DND-41 (cell line): ENCODE data around the gene RAB4A.

Source experiments
- ATAC-seq: fragments of 200-7000 bp; cut with Tn5 transposase; 3 replicates; pipeline ENCODE4 v1.9.1; 2021; ENCODE audit warnings: low read depth; ENCODE audit not compliant: insufficient read depth
- DNase-seq: peaks from one replicate; pipeline ENCODE4 v3.0.0-alpha.2; 2020
- H2AFZ ChIP-seq: 2 replicates; pipeline ENCODE4 v1.6.0; 2012; ENCODE audit warnings: low read depth, low read length
- H3K27ac ChIP-seq: 2 replicates; pipeline ENCODE4 v1.5.1; 2012; ENCODE audit warnings: low read length, inconsistent platforms
- H3K27me3 ChIP-seq: fragments of 200-600 bp; sonication (generic); 2 replicates; pipeline ENCODE4 v1.6.0; 2012; ENCODE audit warnings: low read length, mild to moderate bottlenecking, inconsistent platforms; ENCODE audit not compliant: insufficient read depth, poor library complexity
- H3K36me3 ChIP-seq: 2 replicates; pipeline ENCODE4 v1.5.1; 2012; ENCODE audit warnings: low read length, inconsistent platforms; ENCODE audit not compliant: insufficient read depth
- H3K4me1 ChIP-seq: 2 replicates; pipeline ENCODE4 v1.5.1; 2012; ENCODE audit warnings: mild to moderate bottlenecking, low read length; ENCODE audit not compliant: insufficient read depth
- H3K4me2 ChIP-seq: 2 replicates; pipeline ENCODE4 v1.6.0; 2012; ENCODE audit warnings: mild to moderate bottlenecking, moderate library complexity, low read length, inconsistent platforms; ENCODE audit not compliant: insufficient read depth
- H3K4me3 ChIP-seq, 2 experiments: fragments of 200-600 bp in 1 of 2; shearing (Covaris generic) in 1 of 2; 2 replicates each; pipeline ENCODE4 v1.5.1; 2012 to 2016; ENCODE audit warnings: inconsistent platforms in 2 of 2, low read length in 2 of 2, mild to moderate bottlenecking in 2 of 2, low read depth in 1 of 2, moderate library complexity in 1 of 2
- H3K79me2 ChIP-seq: 2 replicates; pipeline ENCODE4 v1.6.0; 2012; ENCODE audit warnings: low read length, inconsistent platforms; ENCODE audit not compliant: insufficient read depth
- H3K9ac ChIP-seq: 2 replicates; pipeline ENCODE4 v1.6.0; 2012; ENCODE audit warnings: low read depth, mild to moderate bottlenecking, inconsistent platforms, low read length, moderate library complexity
- H3K9me3 ChIP-seq: 2 replicates; pipeline ENCODE4 v1.5.1; 2012; ENCODE audit warnings: low read length, moderate library complexity, mild to moderate bottlenecking, inconsistent platforms; ENCODE audit not compliant: insufficient read depth, severe bottlenecking
- H4K20me1 ChIP-seq: 2 replicates; pipeline ENCODE4 v1.6.0; 2012; ENCODE audit warnings: low read length; ENCODE audit not compliant: insufficient read depth
- EZH2 ChIP-seq: IDR thresholded peaks from 3 replicates; pipeline ENCODE4 v1.6.1; 2012; ENCODE audit warnings: borderline replicate concordance, low read depth, mild to moderate bottlenecking, moderate library complexity, low read length, inconsistent platforms; ENCODE audit not compliant: severe bottlenecking
- TF ChIP-seq, protein P1 (sequence below): IDR thresholded peaks from 2 replicates; pipeline ENCODE4 v1.5.1; 2012; ENCODE audit warnings: borderline replicate concordance, low read length, moderate library complexity, mild to moderate bottlenecking; ENCODE audit not compliant: poor library complexity, severe bottlenecking; ENCODE audit errors: extremely low read depth

Gene RAB4A

DNA sequence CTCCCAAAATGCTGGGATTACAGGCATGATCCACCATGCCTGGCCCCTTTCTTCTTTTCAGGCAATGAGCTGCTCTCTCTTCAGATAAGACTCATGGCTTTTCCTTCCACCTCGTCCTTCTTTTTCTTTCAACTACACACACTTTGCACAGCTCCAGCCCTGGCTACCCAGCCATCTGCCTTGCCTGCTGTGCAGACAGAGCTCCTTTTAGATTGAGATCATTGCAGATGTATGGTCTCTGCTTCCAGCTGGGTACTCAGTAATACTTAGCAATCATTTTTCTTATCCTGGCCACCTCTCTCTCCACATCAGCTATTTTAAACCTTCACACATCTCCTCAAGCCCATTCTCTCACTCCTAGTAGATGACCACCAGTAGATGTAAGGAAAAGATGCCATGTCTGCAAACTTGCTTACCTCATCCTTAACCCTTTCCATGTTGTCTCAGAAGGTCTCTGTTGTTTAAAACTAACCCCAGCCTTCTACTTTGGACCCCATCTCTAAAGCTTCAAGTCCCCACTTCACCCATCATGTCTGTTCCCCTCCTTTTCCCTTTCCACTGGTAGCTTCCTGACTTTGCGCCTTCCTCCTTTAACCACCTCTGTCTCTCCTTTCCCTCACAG, 7.3 kb downstream of the RAB4A start:
- Histone ChIP-seq H3K79me2 (peaks cover 96% of the 10 kb centered on the region), H3K27ac (no peak overlapping the region)
- no peak for ATAC-seq

GRCh38 chr1:229279242-229279641, 8.3 kb downstream of the RAB4A start:
- no peak for DNase-seq
- Histone ChIP-seq H3K4me2 (no peak overlapping the region), H3K36me3 (no peaks in the 10 kb centered on the region), H2AFZ (no peak overlapping the region), H3K9me3 (no peaks in the 10 kb centered on the region), H3K27ac (no peak overlapping the region), H3K27me3 (peaks cover 2% of the 10 kb centered on the region), H3K9ac (no peak overlapping the region), H3K79me2 (peaks cover 95% of the 10 kb centered on the region), H3K4me1 (no peaks in the 10 kb centered on the region), H3K4me3 (no peak overlapping the region), H4K20me1 (peaks cover 51% of the 10 kb centered on the region)
- TF ChIP-seq EZH2, result no peak
- TF ChIP-seq, protein P1, sequence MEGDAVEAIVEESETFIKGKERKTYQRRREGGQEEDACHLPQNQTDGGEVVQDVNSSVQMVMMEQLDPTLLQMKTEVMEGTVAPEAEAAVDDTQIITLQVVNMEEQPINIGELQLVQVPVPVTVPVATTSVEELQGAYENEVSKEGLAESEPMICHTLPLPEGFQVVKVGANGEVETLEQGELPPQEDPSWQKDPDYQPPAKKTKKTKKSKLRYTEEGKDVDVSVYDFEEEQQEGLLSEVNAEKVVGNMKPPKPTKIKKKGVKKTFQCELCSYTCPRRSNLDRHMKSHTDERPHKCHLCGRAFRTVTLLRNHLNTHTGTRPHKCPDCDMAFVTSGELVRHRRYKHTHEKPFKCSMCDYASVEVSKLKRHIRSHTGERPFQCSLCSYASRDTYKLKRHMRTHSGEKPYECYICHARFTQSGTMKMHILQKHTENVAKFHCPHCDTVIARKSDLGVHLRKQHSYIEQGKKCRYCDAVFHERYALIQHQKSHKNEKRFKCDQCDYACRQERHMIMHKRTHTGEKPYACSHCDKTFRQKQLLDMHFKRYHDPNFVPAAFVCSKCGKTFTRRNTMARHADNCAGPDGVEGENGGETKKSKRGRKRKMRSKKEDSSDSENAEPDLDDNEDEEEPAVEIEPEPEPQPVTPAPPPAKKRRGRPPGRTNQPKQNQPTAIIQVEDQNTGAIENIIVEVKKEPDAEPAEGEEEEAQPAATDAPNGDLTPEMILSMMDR, result no peak
- ATAC-seq, result no peak

More for the DNA sequence above, 7.3 kb downstream of the RAB4A start:
- no peak overlapping the region for H3K9ac ChIP-seq
- H3K36me3 ChIP-seq, result no peaks in the 10 kb centered on the region
- no peak overlapping the region for H3K4me3 ChIP-seq
- H2AFZ ChIP-seq, result no peak overlapping the region
- peaks cover 2% of the 10 kb centered on the region for H3K27me3 ChIP-seq
- DNase-seq, result no peak
- peaks cover 50% of the 10 kb centered on the region for H4K20me1 ChIP-seq
- no peak overlapping the region for H3K4me2 ChIP-seq
- TF ChIP-seq, protein P1, result no peak
- TF ChIP-seq EZH2, result no peak
- no peaks in the 10 kb centered on the region for H3K9me3 ChIP-seq
- H3K4me1 ChIP-seq, result no peaks in the 10 kb centered on the region

DNA sequence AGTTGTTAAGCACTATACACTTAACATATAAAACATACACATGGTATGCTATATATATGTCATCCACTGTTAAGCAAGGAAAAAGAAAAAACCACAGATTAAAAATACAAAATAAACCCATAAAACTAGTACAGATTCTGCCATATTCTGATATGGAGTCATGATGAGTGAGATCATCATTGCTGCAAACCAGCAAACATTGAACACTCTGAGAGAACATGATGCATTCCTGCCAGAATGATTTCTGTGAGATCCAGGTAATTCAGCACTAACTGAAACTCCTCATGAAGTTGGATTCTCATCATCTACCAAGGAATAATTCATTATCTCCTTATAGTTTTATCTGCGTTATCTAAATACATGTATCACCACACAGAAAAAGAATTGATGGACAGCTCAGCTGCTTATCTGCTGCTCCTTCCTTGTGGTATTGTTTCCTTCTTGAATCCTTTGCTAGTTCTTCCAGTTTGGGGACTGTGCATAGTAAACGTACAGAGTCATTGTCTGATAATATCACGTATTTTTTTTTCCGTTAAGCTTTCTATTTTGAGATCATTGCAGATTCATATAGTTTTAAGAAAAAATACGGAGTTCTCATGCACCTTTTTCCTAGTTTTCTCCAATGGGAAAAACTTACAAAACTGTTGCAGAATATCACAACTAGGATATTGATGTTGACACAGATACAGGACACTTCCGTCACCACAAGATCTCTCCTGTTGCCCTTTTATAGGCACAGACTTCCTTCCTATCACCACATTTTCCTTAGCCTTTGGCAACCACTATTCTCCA, 9.3 kb downstream of the RAB4A start:
- DNase-seq (no peak), ATAC-seq (no peak)
- Histone ChIP-seq H3K36me3 (no peaks in the 10 kb centered on the region), H3K9me3 (no peaks in the 10 kb centered on the region), H2AFZ (no peak overlapping the region), H3K4me2 (no peak overlapping the region), H4K20me1 (peaks cover 48% of the 10 kb centered on the region), H3K4me3 (no peak overlapping the region), H3K9ac (no peak overlapping the region), H3K27ac (no peak overlapping the region), H3K79me2 (peaks cover 94% of the 10 kb centered on the region), H3K4me1 (no peaks in the 10 kb centered on the region), H3K27me3 (peaks cover 2% of the 10 kb centered on the region)
- TF ChIP-seq, protein P1, result no peak
- no peak for TF ChIP-seq EZH2
